WERI-Rb-1 (cell line): ENCODE data around the gene UACA.

Source experiments
- DNase-seq: peaks from one replicate; pipeline ENCODE4 v3.0.0-alpha.2; 2020
- H3K27ac ChIP-seq: fragments of 250-450 bp; sonication (Bioruptor Pico); 2 replicates; pipeline ENCODE4 v1.5.1; 2020; ENCODE audit warnings: mild to moderate bottlenecking, moderate library complexity
- H3K27me3 ChIP-seq: fragments of 250-450 bp; sonication (Bioruptor Pico); 2 replicates; pipeline ENCODE4 v1.5.1; 2021; ENCODE audit warnings: mild to moderate bottlenecking, low read depth, moderate library complexity; ENCODE audit not compliant: insufficient read depth, severe bottlenecking
- H3K36me3 ChIP-seq: fragments of 250-450 bp; sonication (Bioruptor Pico); 2 replicates; pipeline ENCODE4 v1.5.1; 2020; ENCODE audit warnings: mild to moderate bottlenecking, moderate library complexity
- H3K4me3 ChIP-seq: 2 replicates; pipeline ENCODE4 v1.5.1; 2011; ENCODE audit warnings: low read depth, mild to moderate bottlenecking, control low read depth, low read length
- H3K9me3 ChIP-seq: fragments of 250-450 bp; sonication (Bioruptor Pico); 2 replicates; pipeline ENCODE4 v1.5.1; 2021; ENCODE audit warnings: mild to moderate bottlenecking, moderate library complexity; ENCODE audit not compliant: severe bottlenecking
- CTCF ChIP-seq: IDR thresholded peaks from 2 replicates; pipeline ENCODE4 v1.5.1; 2011; ENCODE audit warnings: low read depth, mild to moderate bottlenecking, control low read depth, inconsistent platforms, low read length

Gene UACA

GRCh38 chr15:70647396-70647795 is 116.0 kb downstream of the UACA start:
- Histone ChIP-seq H3K27ac (no peak overlapping the region), H3K27me3 (no peaks in the 10 kb centered on the region), H3K9me3 (no peaks in the 10 kb centered on the region), H3K4me3 (no peak overlapping the region), H3K36me3 (no peaks in the 10 kb centered on the region)
- no peak for TF ChIP-seq CTCF
- no peak for DNase-seq

GRCh38 chr15:70646169-70646568 is 117.2 kb downstream of the UACA start:
- no peak for DNase-seq
- TF ChIP-seq CTCF: no peak
- H3K27ac ChIP-seq: no peak overlapping the region
- no peaks in the 10 kb centered on the region for H3K36me3 ChIP-seq
- no peaks in the 10 kb centered on the region for H3K9me3 ChIP-seq
- H3K27me3 ChIP-seq: no peaks in the 10 kb centered on the region
- H3K4me3 ChIP-seq: no peak overlapping the region

- no peak for TF ChIP-seq CTCF
- DNase-seq: no peak
- H3K9me3 ChIP-seq: no peaks in the 10 kb centered on the region
- no peak overlapping the region for H3K4me3 ChIP-seq
- no peaks in the 10 kb centered on the region for H3K36me3 ChIP-seq
- H3K27me3 ChIP-seq: no peaks in the 10 kb centered on the region
- no peak overlapping the region for H3K27ac ChIP-seq
Measured at GRCh38 chr15:70643783-70644125, 119.6 kb downstream of the UACA start.

- peaks cover 3% of the 10 kb centered on the region for H3K27me3 ChIP-seq
- DNase-seq: no peak
- H3K9me3 ChIP-seq: no peaks in the 10 kb centered on the region
- no peak overlapping the region for H3K4me3 ChIP-seq
- H3K27ac ChIP-seq: no peak overlapping the region
- TF ChIP-seq CTCF: no peak
- no peaks in the 10 kb centered on the region for H3K36me3 ChIP-seq
Measured at GRCh38 chr15:70643106-70643782, 120.1 kb downstream of the UACA start.

GRCh38 chr15:70636540-70637165 is 126.7 kb downstream of the UACA start:
- Histone ChIP-seq H3K36me3 (no peaks in the 10 kb centered on the region), H3K4me3 (no peak overlapping the region), H3K27ac (no peak overlapping the region), H3K27me3 (peaks cover 13% of the 10 kb centered on the region), H3K9me3 (no peaks in the 10 kb centered on the region)
- peak; percentile 43; the same call in 1 of the 2 replicates for TF ChIP-seq CTCF
- no peak for DNase-seq

GRCh38 chr15:70635895-70636294 is 127.5 kb downstream of the UACA start:
- no peaks in the 10 kb centered on the region for H3K9me3 ChIP-seq
- no peaks in the 10 kb centered on the region for H3K36me3 ChIP-seq
- H3K4me3 ChIP-seq: no peak overlapping the region
- H3K27ac ChIP-seq: no peak overlapping the region
- TF ChIP-seq CTCF: no peak
- H3K27me3 ChIP-seq: peaks cover 13% of the 10 kb centered on the region
- no peak for DNase-seq
